HG02798 (cell line): ENCODE data around the gene BPIFB4.
"Not testable (repeated sequence)": the region's sequence is repeated elsewhere in the genome, so short reads cannot be mapped to it uniquely, and the experiment has no call there.

Experiments
- ATAC-seq: cut with Tn5 transposase; IDR thresholded peaks from one replicate; pipeline ENCODE4 v1.9.1; 2021; ENCODE audit warnings: mild to moderate bottlenecking; ENCODE audit not compliant: unreplicated experiment, poor library complexity

Gene BPIFB4

GRCh38 chr20:33112547-33113386 is 33.3 kb downstream of the BPIFB4 start:
- ATAC-seq, result no peak

- no peak for ATAC-seq
These were observed 34.0 kb downstream of the BPIFB4 start for GRCh38 chr20:33113387-33113908.

- not testable (repeated sequence) for ATAC-seq
These were observed 36.1 kb downstream of the BPIFB4 start for GRCh38 chr20:33115501-33115900.

- ATAC-seq, result no peak
These were observed 40.6 kb downstream of the BPIFB4 start for GRCh38 chr20:33119725-33120720.

GRCh38 chr20:33120934-33121333 is 41.5 kb downstream of the BPIFB4 start:
- no peak for ATAC-seq

GRCh38 chr20:33122297-33122696 is 42.9 kb downstream of the BPIFB4 start:
- not testable (repeated sequence) for ATAC-seq

- ATAC-seq, result no peak
These were observed 44.8 kb downstream of the BPIFB4 start for GRCh38 chr20:33124261-33124660.

GRCh38 chr20:33124994-33125393 is 45.6 kb downstream of the BPIFB4 start:
- ATAC-seq, result no peak

GRCh38 chr20:33125983-33126382 is 46.5 kb downstream of the BPIFB4 start:
- ATAC-seq, result no peak

- no peak for ATAC-seq
These were observed 48.1 kb downstream of the BPIFB4 start for GRCh38 chr20:33127422-33128097.

GRCh38 chr20:33130568-33131061 is 51.2 kb downstream of the BPIFB4 start:
- ATAC-seq, result no peak

- ATAC-seq, result no peak
These were observed 52.6 kb downstream of the BPIFB4 start for GRCh38 chr20:33131949-33132473.

GRCh38 chr20:33132513-33133372 is 53.3 kb downstream of the BPIFB4 start:
- no peak for ATAC-seq

- ATAC-seq, result no peak
These were observed 54.0 kb downstream of the BPIFB4 start for GRCh38 chr20:33133373-33133941.

GRCh38 chr20:33137195-33137594 is 57.8 kb downstream of the BPIFB4 start:
- no peak for ATAC-seq

GRCh38 chr20:33139467-33139866 is 60.0 kb downstream of the BPIFB4 start:
- no peak for ATAC-seq

- ATAC-seq, result no peak
These were observed 66.1 kb downstream of the BPIFB4 start for GRCh38 chr20:33145521-33145920.

- ATAC-seq, result no peak
These were observed 67.9 kb downstream of the BPIFB4 start for GRCh38 chr20:33147299-33147698.

- no peak for ATAC-seq
These were observed 68.6 kb downstream of the BPIFB4 start for GRCh38 chr20:33148040-33148439.
